H1 (cell line): Measurements from ENCODE around the gene NXPH4. TPM values are rescaled to one million over a fixed set of nuclear protein-coding genes. Genes with fewer than 3 reads are reported as not detected.

Experiments used
- CTCF ChIA-PET: fragments of 300-600 bp; sonication (Branson Sonifier 250); formaldehyde crosslinking; loops from one replicate; lab custom pipeline; 2021; ENCODE audit not compliant: partially characterized antibody; lab: Charles Lee
- POLR2A ChIA-PET: fragments of 300-600 bp; sonication (Branson Sonifier 250); formaldehyde crosslinking; loops from one replicate; lab custom pipeline; 2021; ENCODE audit warnings: inconsistent platforms; ENCODE audit not compliant: partially characterized antibody; lab: Charles Lee
- DNase-seq, 2 experiments: peaks; one replicate each; pipeline versions ENCODE4 v3.0.0 to v3.0.0-alpha.2; 2010 to 2022; ENCODE audit warnings: low spot score in 2 of 2, low read depth in 1 of 2, mixed read lengths in 1 of 2
- FAIRE-seq: peaks from 2 replicates; lab custom pipeline; 2011; peaks lifted over from hg19 to GRCh38; lab: Jason Lieb, UNC
- H2AFZ ChIP-seq: 2 replicates; pipeline ENCODE4 v1.8.1; 2012; ENCODE audit warnings: low read length, inconsistent platforms
- H2AK5ac ChIP-seq: 2 replicates; pipeline ENCODE4 v1.6.1; 2013; ENCODE audit warnings: low read depth, low read length
- H2BK120ac ChIP-seq: replicated peaks from 2 replicates; pipeline ENCODE3; 2013; ENCODE audit warnings: low read depth, low read length, inconsistent platforms
- H2BK12ac ChIP-seq: 2 replicates; pipeline ENCODE4 v1.6.1; 2013; ENCODE audit warnings: low read depth, low read length
- H2BK15ac ChIP-seq: 2 replicates; pipeline ENCODE4 v1.6.1; 2013; ENCODE audit warnings: low read length
- H2BK20ac ChIP-seq: 2 replicates; pipeline ENCODE4 v1.6.1; 2013; ENCODE audit warnings: low read length
- H2BK5ac ChIP-seq: 2 replicates; pipeline ENCODE4 v1.6.1; 2013; ENCODE audit warnings: low read depth, low read length
- H3K14ac ChIP-seq: 2 replicates; pipeline ENCODE4 v1.6.1; 2013; ENCODE audit warnings: inconsistent platforms; ENCODE audit not compliant: insufficient read length
- H3K18ac ChIP-seq: 2 replicates; pipeline ENCODE4 v1.6.1; 2013; ENCODE audit warnings: low read length; ENCODE audit errors: extremely low read depth
- H3K23ac ChIP-seq: 2 replicates; pipeline ENCODE4 v1.6.1; 2013; ENCODE audit warnings: inconsistent platforms; ENCODE audit not compliant: insufficient read length
- H3K23me2 ChIP-seq: 2 replicates; pipeline ENCODE4 v1.6.1; 2013; ENCODE audit warnings: low read depth, low read length
- H3K27ac ChIP-seq: 2 replicates; pipeline ENCODE4 v1.6.1; 2011; ENCODE audit warnings: low read depth, low read length, inconsistent platforms
- H3K27me3 ChIP-seq, 4 experiments: replicated peaks in 1 of 4; 1 replicate in 1 of 4; 2 replicates in 3 of 4; pipeline versions ENCODE4 v1.6.1 to v1.8.1; 2011 to 2013; ENCODE audit warnings: low read length in 3 of 4, mild to moderate bottlenecking in 3 of 4, inconsistent platforms in 2 of 4, mixed read lengths in 2 of 4, moderate library complexity in 1 of 4; ENCODE audit not compliant: control insufficient read depth in 3 of 4, insufficient read depth in 3 of 4; ENCODE audit errors: extremely low read depth in 1 of 4
- H3K36me3 ChIP-seq, 4 experiments: 2 replicates each; pipeline versions ENCODE4 v1.6.1 to v1.8.1; 2011 to 2013; ENCODE audit warnings: mild to moderate bottlenecking in 4 of 4, low read length in 3 of 4, moderate library complexity in 2 of 4, control low read depth in 1 of 4, inconsistent platforms in 1 of 4; ENCODE audit not compliant: insufficient read depth in 4 of 4, control insufficient read depth in 2 of 4
- H3K4ac ChIP-seq: replicated peaks from 2 replicates; pipeline ENCODE3; 2013; ENCODE audit warnings: low read length, low read depth, mixed read lengths, inconsistent platforms; ENCODE audit not compliant: insufficient read length
- H3K4me1 ChIP-seq, 4 experiments: replicated peaks in 1 of 4; 1 replicate in 1 of 4; 2 replicates in 3 of 4; pipeline versions ENCODE4 v1.6.1 to v1.8.1; 2011 to 2013; ENCODE audit warnings: low read length in 3 of 4, inconsistent platforms in 2 of 4, mixed read lengths in 1 of 4; ENCODE audit not compliant: insufficient read depth in 4 of 4, control insufficient read depth in 3 of 4
- H3K4me2 ChIP-seq, 2 experiments: 2 replicates each; pipeline versions ENCODE4 v1.6.1 to v1.8.1; 2011 to 2013; ENCODE audit warnings: low read depth in 2 of 2, low read length in 2 of 2, control low read depth in 1 of 2, inconsistent platforms in 1 of 2, mild to moderate bottlenecking in 1 of 2; ENCODE audit not compliant: insufficient read depth in 1 of 2
- H3K4me3 ChIP-seq, 4 experiments: fragments of 200-600, 300-600 bp in 1 of 4; sonication (generic), shearing (Covaris generic), sonication (Bioruptor Twin) in 1 of 4; 2 replicates each; pipeline versions ENCODE4 v1.5.1 to v1.8.1; 2011 to 2016; ENCODE audit warnings: low read length in 4 of 4, low read depth in 3 of 4, control low read depth in 2 of 4, inconsistent platforms in 2 of 4, mild to moderate bottlenecking in 2 of 4, mixed read lengths in 1 of 4, moderate library complexity in 1 of 4; ENCODE audit not compliant: insufficient read depth in 2 of 4; ENCODE audit errors: extremely low read depth in 1 of 4
- H3K56ac ChIP-seq: replicated peaks from 2 replicates; pipeline ENCODE3; 2013; ENCODE audit warnings: low read depth, mild to moderate bottlenecking, mixed read lengths, low read length, inconsistent platforms; ENCODE audit not compliant: insufficient read length
- H3K79me1 ChIP-seq: 2 replicates; pipeline ENCODE4 v1.6.1; 2013; ENCODE audit warnings: low read depth, low read length, control low read depth
- H3K79me2 ChIP-seq, 2 experiments: 2 replicates each; pipeline versions ENCODE4 v1.6.1 to v1.8.1; 2012 to 2013; ENCODE audit warnings: low read length in 2 of 2, mild to moderate bottlenecking in 2 of 2, inconsistent platforms in 1 of 2; ENCODE audit not compliant: insufficient read depth in 2 of 2, control insufficient read depth in 1 of 2
- H3K9ac ChIP-seq, 4 experiments: replicated peaks in 1 of 4; 1 replicate in 1 of 4; 2 replicates in 3 of 4; pipeline versions ENCODE4 v1.6.1 to v1.8.1; 2011 to 2013; ENCODE audit warnings: low read depth in 3 of 4, low read length in 3 of 4, control low read depth in 2 of 4, mild to moderate bottlenecking in 2 of 4, moderate library complexity in 2 of 4, inconsistent platforms in 1 of 4; ENCODE audit errors: extremely low read depth in 1 of 4
- H3K9me3 ChIP-seq, 2 experiments: 2 replicates each; pipeline versions ENCODE4 v1.6.1 to v1.8.1; 2012 to 2013; ENCODE audit warnings: mild to moderate bottlenecking in 2 of 2, moderate library complexity in 2 of 2, control low read depth in 1 of 2, inconsistent platforms in 1 of 2, low read depth in 1 of 2, low read length in 1 of 2, mixed read lengths in 1 of 2; ENCODE audit not compliant: insufficient read depth in 2 of 2
- H4K20me1 ChIP-seq, 2 experiments: replicated peaks in 1 of 2; 2 replicates each; pipeline versions ENCODE3 to v1.8.1; 2011 to 2013; ENCODE audit warnings: inconsistent platforms in 2 of 2, low read length in 2 of 2, mild to moderate bottlenecking in 1 of 2; ENCODE audit not compliant: insufficient read depth in 2 of 2, control insufficient read depth in 1 of 2
- H4K5ac ChIP-seq: 2 replicates; pipeline ENCODE4 v1.6.1; 2013; ENCODE audit warnings: low read length, low read depth, mixed read lengths, inconsistent platforms; ENCODE audit not compliant: insufficient read length
- H4K8ac ChIP-seq: 2 replicates; pipeline ENCODE4 v1.8.0; 2013; ENCODE audit warnings: mild to moderate bottlenecking, moderate library complexity, low read length, inconsistent platforms; ENCODE audit not compliant: insufficient read depth; ENCODE audit errors: extremely low read depth
- H4K91ac ChIP-seq: replicated peaks from 2 replicates; pipeline ENCODE3; 2013; ENCODE audit warnings: low read length, mixed read lengths, inconsistent platforms; ENCODE audit not compliant: insufficient read length
- FOSL1 ChIP-seq: IDR thresholded peaks from 2 replicates; pipeline ENCODE4 v1.6.1; 2011; ENCODE audit warnings: mild to moderate bottlenecking, low read depth, low read length, moderate library complexity; ENCODE audit not compliant: insufficient read depth
- HDAC6 ChIP-seq: IDR thresholded peaks from one replicate; pipeline ENCODE4 v1.7.1; 2012; ENCODE audit warnings: low read depth, mild to moderate bottlenecking, inconsistent platforms, low read length, moderate library complexity
- KDM1A ChIP-seq: fragments of 200-600, 300-600 bp; sonication (generic); IDR thresholded peaks from 2 replicates; pipeline ENCODE4 v1.7.1; 2016; ENCODE audit warnings: mild to moderate bottlenecking, low read length, borderline replicate concordance
- KDM4A ChIP-seq: IDR thresholded peaks from one replicate; pipeline ENCODE4 v1.7.1; 2012; ENCODE audit warnings: low read depth, mild to moderate bottlenecking, moderate library complexity, low read length, inconsistent platforms; ENCODE audit not compliant: severe bottlenecking
- RBBP5 ChIP-seq: IDR thresholded peaks from 2 replicates; pipeline ENCODE4 v1.7.1; 2012; ENCODE audit warnings: low read depth, mild to moderate bottlenecking, inconsistent platforms, low read length, moderate library complexity, borderline replicate concordance
- RNF2 ChIP-seq: fragments of 200-900, 300-1000 bp; sonication (generic); IDR thresholded peaks from 2 replicates; pipeline ENCODE4 v1.7.1; 2016; ENCODE audit warnings: borderline replicate concordance, low read depth, mild to moderate bottlenecking, antibody characterized with exemption, low read length; ENCODE audit not compliant: poor library complexity, severe bottlenecking; ENCODE audit errors: missing control alignments
- SAP30 ChIP-seq: fragments of 300-600 bp; sonication (generic); IDR thresholded peaks from 2 replicates; pipeline ENCODE4 v1.7.1; 2012; ENCODE audit warnings: low read length, moderate library complexity, mild to moderate bottlenecking, inconsistent platforms; ENCODE audit not compliant: insufficient read depth, insufficient replicate concordance
- SIN3A ChIP-seq, 2 experiments: IDR thresholded peaks in 1 of 2; conservative IDR thresholded peaks in 1 of 2; 2 replicates each; pipeline ENCODE4 v1.6.1; 2011 to 2012; ENCODE audit warnings: low read length in 2 of 2, improper control_type of control experiment in 1 of 2, low read depth in 1 of 2, mild to moderate bottlenecking in 1 of 2
- SRF ChIP-seq: IDR thresholded peaks from 2 replicates; pipeline ENCODE4 v1.6.1; 2011; ENCODE audit warnings: mild to moderate bottlenecking, low read depth, low read length, moderate library complexity
- TAF7 ChIP-seq: optimal IDR thresholded peaks from 2 replicates; pipeline ENCODE3; 2011; ENCODE audit warnings: low read depth, mild to moderate bottlenecking, inconsistent platforms, low read length, moderate library complexity, borderline replicate concordance
- TCF12 ChIP-seq: IDR thresholded peaks from 2 replicates; pipeline ENCODE4 v1.6.1; 2011; ENCODE audit warnings: low read depth, mild to moderate bottlenecking, low read length
- WGBS, 2 experiments: shearing (Covaris generic) in 1 of 2; methylation state at CpG; one replicate each; pipeline versions ENCODE4 v1.1.6 to v1.1.7; 2013 to 2015; ENCODE audit warnings: low lambda C conversion rate in 2 of 2, mixed read lengths in 2 of 2, inconsistent platforms in 1 of 2, low coverage in 1 of 2, missing lambda C conversion rate in 1 of 2; ENCODE audit not compliant: insufficient replicate concordance in 2 of 2, insufficient coverage in 1 of 2, insufficient read length in 1 of 2; ENCODE audit errors: extremely low coverage in 1 of 2, missing lambda C conversion rate in 1 of 2; 5-methylcytosine and 5-hydroxymethylcytosine counted together
- polyA plus RNA-seq, 7 experiments: library from polyadenylated mRNA; depleted of rRNA in 3 of 7; stranded (reverse) in 5 of 7; unstranded in 2 of 7; fragments of >200 nt in 5 of 7; fragments of 200-250 nt in 2 of 7; gene quantifications; 1 replicate in 5 of 7; 2 replicates in 1 of 7; 4 replicates in 1 of 7; pipeline versions ENCODE4 v1.2.1 to v1.2.3, GENCODE V29; 2011 to 2013; ENCODE audit warnings: missing spikeins in 2 of 7, mixed read lengths in 2 of 7
- total RNA-seq: library from RNA; stranded (reverse); fragmentation: NEBNext Ultra II Directional; extraction: Animal tissue kit (Norgen Biotek cat#: 25700); gene quantifications from 2 replicates; pipeline ENCODE4 v1.2.1, GENCODE V29; 2021

The NXPH4 gene
- total and polyA plus RNA-seq, 2 of the 8 experiments (the other 6 are each of a cell fraction or from before 2014, with no cell fraction given): 0.92 to 1.7 TPM

DNA sequence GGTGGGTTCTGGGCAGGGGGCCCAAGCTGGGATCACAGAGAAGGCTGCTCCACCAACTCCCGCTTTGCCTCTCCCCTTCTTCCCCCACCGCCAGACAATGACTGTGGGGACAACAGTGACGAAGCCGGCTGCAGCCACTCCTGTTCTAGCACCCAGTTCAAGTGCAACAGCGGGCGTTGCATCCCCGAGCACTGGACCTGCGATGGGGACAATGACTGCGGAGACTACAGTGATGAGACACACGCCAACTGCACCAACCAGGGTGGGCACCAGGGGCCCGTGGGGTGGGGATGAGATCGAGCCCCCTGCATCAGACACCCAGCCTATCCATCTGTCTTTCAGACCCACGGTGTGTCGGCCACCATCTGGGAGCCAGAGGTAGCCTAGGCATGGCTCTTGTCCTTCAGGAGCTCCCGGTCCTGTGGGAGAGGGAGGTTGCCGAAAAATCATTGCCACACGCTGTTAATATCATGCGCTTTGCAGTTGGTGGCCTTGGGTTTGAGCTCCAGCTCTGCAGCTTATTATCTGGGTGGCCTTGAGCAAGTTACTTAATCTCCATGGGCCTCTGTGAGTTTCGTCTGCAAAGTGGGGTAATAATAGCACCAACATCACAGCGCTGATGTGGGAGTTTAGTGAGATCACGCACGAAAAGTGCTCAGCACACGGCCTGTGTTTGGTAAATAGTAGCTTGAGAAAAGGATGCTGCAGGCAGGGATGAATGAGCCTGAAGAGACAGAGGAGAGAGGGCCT lies 47.4 kb upstream of the NXPH4 start:
- Histone ChIP-seq H4K20me1 (peaks cover 0 to 6% of the 10 kb centered on the region in 2 experiments), H2BK120ac (no peak overlapping the region), H3K4me1 (no peaks in the 10 kb centered on the region), H2AFZ (no peak overlapping the region), H3K4me2 (no peak overlapping the region), H2BK5ac (no peak overlapping the region), H3K14ac (no peak overlapping the region), H3K27me3 (no peaks in the 10 kb centered on the region), H2AK5ac (no peak overlapping the region), H4K8ac (no peak overlapping the region; the same call in 1 of the 2 replicates), H3K9ac (no peak overlapping the region), H3K4me3 (no peak overlapping the region), H3K4ac (no peak overlapping the region), H3K27ac (no peak overlapping the region), H3K23me2 (no peaks in the 10 kb centered on the region; the same call in 1 of the 2 replicates), H2BK12ac (no peak overlapping the region), H3K23ac (no peak overlapping the region), H3K9me3 (no peaks in the 10 kb centered on the region), H3K79me2 (no peaks in the 10 kb centered on the region), H2BK20ac (no peak overlapping the region), H3K56ac (no peak overlapping the region), H3K18ac (no peak overlapping the region), H4K5ac (no peak overlapping the region), H3K36me3 (peaks cover 33 to 73% (median 55%) of the 10 kb centered on the region in 4 experiments), H2BK15ac (no peak overlapping the region), H3K79me1 (no peaks in the 10 kb centered on the region; the same call in 1 of the 2 replicates), H4K91ac (no peak overlapping the region)
- ChIA-PET CTCF (interaction anchor here (1.4 to 21.9 kb wide), 8 partner anchors 12 to 57 kb away, joined by 3 to 389 read pairs (median 6); partner anchors contain the start of gene LRP1), POLR2A (interaction anchor here (0.9 to 9.9 kb wide), 12 partner anchors 8 to 39 kb away, joined by 3 to 91 read pairs (median 5); no protein-coding TSS in a partner anchor)
- WGBS, 2 experiments: 95% methylated on average over 22 of the region's 23 CpGs; no CpG with 5 or more reads in 1 of the 2 experiments
- FAIRE-seq: no peak
- no peak for DNase-seq
- no peak for TF ChIP-seq FOSL1
- no peak for TF ChIP-seq TAF7
- TF ChIP-seq KDM1A: no peak
- TF ChIP-seq RNF2: no peak
- TF ChIP-seq KDM4A: no peak
- no peak for TF ChIP-seq SIN3A (conservative IDR thresholded peaks at IDR 0.05 in 1 of 2, IDR thresholded peaks at IDR 0.05 in 1 of 2; ENCODE audit: low read depth in 1 of 2, low read length in 2 of 2)
- TF ChIP-seq SAP30: no peak
- no peak for TF ChIP-seq SRF
- TF ChIP-seq HDAC6: no peak
- no peak for TF ChIP-seq RBBP5
- no peak for TF ChIP-seq TCF12
